Measurements from ENCODE around the gene LTC4S.
"Not testable (repeated sequence)": the region's sequence is repeated elsewhere in the genome, so short reads cannot be mapped to it uniquely, and the experiment has no call there.

Gene LTC4S, protein sequence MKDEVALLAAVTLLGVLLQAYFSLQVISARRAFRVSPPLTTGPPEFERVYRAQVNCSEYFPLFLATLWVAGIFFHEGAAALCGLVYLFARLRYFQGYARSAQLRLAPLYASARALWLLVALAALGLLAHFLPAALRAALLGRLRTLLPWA

DNA sequence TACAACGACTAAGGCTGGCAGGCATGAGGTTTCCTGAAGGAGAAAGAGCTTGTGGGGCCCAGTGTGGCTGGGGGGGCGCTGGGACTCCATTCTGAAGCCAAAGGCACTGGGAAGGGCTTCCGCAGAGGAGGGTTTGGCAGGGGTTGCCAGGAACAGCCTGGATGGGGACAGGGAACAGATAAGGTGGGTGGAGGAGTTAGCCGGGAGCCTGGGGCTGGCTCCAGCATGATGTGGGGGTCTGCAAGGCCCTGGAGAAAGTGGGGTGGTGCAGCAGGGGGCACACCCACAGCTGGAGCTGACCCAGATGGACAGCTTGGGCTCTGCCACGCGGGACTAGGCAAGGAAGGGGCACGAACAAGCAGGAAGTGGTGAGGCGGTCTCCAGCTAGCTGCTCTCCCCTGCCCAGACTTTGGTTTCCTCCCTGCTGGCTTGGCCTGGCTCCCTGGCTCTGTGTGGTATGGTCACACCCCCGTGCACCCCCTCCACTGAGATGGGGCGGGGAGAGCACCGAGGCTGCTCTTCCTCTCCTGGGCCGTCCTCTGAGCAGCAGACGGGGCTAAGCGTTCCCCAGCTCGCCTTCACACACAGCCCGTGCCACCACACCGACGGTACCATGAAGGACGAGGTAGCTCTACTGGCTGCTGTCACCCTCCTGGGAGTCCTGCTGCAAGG lies at the start of gene LTC4S:
TSS of gene LTC4S (plus strand) at position 519 of the 672 bp plus-strand sequence. CDS start at position 614, 95 bp downstream.
- DNase-seq (ENCODE audit: low read depth, low spot score) = no peak

DNA sequence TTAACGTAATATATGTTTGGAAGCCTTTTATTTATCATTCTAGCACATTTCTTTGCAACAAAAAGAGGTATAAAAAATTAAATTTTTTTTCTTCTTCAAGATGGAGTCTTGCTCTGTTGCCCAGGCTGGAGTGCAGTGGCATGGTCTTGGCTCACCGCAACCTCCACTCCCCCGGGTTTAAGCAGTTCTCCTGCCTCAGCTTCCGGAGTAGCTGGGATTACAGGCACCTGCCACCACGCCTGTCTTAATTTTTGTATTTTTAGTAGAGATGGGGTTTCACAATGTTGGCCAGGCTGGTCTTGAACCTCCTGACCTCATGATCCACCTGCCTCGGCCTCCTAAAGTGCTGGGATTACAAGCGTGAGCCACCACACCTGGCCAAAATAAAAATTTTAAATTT lies 49.7 kb upstream of the LTC4S start:
- not testable (repeated sequence) for DNase-seq (ENCODE audit: low read depth, low spot score)

- DNase-seq (ENCODE audit: low read depth, low spot score) = no peak
Observed at GRCh38 chr5:179746872-179747271, 46.9 kb upstream of the LTC4S start.

DNA sequence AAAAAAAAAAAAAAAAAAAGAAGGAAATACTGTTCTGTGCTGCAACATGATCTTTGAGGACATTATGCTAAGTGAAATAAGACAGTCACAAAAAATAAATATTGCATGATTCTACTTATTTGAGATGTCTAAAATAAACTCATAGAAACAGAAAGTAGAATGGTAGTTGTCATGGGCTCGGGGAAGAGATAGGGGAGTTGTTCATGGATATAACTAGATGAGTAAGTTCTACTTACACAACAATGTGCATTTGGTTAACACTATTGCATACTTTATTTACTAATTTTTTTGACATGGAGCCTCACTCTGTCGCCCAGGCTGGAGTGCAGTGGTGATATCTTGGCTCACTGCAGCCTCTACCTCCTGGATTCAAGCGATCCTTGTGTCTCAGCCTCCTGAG lies 46.0 kb upstream of the LTC4S start:
- DNase-seq (ENCODE audit: low read depth, low spot score) = no peak

DNA sequence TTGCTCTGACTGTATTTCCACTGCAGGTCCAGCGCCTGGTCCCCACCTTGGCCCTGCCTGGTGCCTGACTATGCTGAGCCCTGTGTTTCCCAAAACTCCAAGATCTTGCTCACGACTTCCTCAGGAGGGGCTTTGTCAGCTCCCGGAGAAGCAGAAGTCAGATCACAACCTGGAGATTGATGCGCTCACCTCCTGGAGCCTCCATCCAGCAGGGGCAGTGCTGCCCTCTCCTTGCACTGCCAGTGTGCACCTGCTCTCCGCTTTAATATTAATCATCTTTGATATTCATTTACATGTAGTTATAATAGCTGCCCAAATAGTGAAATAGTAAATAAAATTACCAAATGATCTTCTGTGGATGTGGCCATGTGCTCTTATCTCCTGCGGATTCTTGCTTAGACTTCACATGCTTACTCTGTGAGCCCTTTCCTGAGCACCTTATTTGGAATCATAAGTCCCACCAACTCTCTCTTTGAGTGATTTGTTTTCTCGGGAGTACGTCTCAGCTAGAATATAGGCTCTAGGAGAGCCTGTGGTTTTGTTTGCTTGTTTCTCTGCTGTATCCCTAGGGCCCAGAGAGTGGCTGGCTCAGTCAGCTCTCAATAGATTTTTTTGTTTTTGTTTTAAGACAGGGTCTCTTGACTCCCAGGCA lies 43.8 kb upstream of the LTC4S start:
- DNase-seq (ENCODE audit: low read depth, low spot score) = no peak

- no peak for DNase-seq (ENCODE audit: low read depth, low spot score)
Observed at GRCh38 chr5:179753971-179754370, 39.8 kb upstream of the LTC4S start.

- no peak for DNase-seq (ENCODE audit: low read depth, low spot score)
Observed at GRCh38 chr5:179755022-179755421, 38.8 kb upstream of the LTC4S start.

DNA sequence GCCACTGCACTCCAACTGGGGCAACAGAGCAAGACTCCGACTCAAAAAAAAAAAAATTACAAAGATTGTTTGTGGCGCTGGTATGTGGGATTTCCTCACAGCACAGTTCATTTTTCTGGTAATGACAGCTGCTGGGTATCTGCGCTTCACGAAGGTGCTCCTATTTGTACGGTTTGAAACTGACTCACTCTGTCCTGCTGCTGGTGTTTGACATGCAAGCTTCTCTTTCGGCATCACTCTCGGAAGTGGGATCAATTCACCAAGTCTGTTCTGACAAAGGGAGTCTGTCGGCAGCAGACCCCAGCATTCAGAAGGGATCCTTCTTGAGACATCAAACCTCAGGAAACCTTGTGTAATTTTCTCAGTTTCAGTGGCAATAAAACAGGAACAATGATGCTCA lies 34.8 kb upstream of the LTC4S start:
- no peak for DNase-seq (ENCODE audit: low read depth, low spot score)

GRCh38 chr5:179759581-179760551 lies 33.9 kb upstream of the LTC4S start:
- DNase-seq (ENCODE audit: low read depth, low spot score) = no peak

DNA sequence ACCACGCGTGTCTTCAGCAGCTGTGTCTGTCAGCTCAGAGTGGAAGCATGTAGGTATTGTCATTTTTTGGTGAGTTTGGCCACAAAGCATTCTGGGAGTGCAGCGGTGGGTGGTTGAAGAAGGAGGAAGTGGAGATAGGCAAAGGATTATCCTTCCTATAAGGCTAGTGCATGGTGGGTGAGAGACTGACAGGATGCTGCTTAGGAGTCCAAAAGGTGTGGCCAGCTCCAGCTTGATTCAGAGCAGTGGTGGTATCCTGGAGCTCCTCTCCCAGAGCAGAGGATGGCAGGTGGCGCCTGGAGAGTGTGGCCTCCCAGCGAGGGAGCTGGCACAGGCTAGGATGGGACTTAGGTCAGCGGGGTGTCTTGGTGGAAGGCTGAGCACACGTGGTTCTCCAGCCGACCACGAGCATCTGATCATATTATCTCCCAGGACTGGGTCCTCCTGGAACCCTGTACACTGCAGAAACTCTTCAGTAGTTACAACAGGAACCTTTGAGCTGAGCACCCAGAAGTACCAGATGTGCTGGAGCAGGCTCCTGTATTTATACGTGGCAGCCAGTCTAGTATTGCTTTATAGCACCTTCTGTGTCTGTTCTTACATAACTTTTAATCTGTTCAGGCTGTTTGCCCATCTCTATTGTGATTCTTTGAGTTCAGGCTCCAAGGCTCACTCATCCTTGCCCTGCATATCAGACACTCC lies 31.6 kb upstream of the LTC4S start:
- no peak for DNase-seq (ENCODE audit: low read depth, low spot score)

- DNase-seq (ENCODE audit: low read depth, low spot score) = no peak
Observed at GRCh38 chr5:179762781-179763176, 31.0 kb upstream of the LTC4S start.

DNA sequence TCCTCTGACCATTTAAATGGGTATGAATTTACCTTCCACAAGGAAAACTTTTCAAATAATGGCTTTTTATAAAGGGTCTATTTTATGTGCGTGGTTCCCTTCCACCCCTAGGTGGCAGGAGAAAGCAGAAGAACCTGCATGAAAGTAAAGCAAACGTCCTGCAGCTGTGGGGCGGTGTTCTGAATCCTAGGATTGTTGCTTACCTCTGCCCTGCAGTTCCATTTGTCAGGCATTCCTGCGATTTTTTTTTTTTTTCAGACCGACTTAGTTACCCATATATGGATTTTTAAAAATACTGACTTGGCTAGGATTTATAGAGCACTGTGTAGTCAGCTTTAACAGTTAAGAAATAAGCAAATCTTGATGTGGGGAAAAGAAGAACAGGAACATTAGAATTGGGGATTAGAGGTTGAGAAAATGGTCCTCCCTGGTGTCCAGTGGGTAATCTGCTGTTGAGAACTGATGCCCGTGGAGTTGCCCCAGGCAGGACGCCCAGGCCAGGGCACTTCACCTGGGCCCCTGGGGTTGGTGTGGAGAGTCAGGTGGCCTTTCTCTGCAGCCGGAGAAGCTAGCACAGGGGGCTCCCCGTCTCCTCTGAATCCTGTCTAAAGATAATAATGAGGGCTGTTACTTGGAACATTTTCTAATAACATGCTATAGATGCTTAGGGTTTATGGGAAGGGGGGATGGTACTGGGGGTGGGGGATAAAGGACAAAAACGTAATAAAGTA lies 30.4 kb upstream of the LTC4S start:
- DNase-seq (ENCODE audit: low read depth, low spot score) = no peak

DNA sequence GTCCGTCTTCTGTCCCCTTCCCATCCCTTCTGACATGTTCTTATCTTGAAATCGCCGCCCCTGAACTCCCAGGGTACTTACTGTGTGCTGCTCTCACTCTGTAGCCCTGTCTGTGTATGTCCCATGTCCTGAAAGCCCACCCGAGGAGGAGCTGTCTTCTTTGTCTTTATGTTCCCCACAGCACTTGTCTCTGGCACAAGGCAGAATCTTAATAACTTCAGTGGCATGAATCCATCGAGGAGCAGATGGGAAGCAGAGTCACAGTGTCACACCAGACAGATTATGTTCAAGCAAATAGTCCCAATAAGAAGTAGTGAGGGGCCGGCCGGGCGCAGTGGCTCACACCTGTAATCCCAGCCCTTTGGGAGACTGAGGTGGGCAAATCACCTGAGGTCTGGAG lies 29.7 kb upstream of the LTC4S start:
- DNase-seq (ENCODE audit: low read depth, low spot score) = no peak

DNA sequence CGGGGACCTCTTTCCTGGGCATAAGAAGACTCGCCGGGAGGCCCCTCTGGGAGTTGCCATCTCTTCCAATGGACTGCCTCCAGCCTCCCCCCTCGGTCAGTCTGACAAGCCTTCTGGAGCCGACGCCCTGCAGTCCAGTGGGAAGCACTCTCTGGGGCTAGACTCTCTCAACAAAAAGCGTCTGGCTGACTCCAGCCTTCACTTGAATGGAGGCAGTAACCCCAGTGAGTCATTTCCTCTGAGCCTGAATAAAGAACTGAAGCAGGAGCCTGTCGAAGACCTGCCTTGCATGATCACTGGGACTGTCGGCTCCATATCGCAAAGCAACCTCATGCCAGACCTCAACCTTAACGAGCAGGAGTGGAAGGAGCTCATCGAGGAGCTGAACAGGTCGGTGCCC lies 28.4 kb upstream of the LTC4S start:
- DNase-seq (ENCODE audit: low read depth, low spot score) = no peak

- no peak for DNase-seq (ENCODE audit: low read depth, low spot score)
Observed at GRCh38 chr5:179766021-179766725, 27.6 kb upstream of the LTC4S start.

GRCh38 chr5:179766726-179767455 lies 26.9 kb upstream of the LTC4S start:
- no peak for DNase-seq (ENCODE audit: low read depth, low spot score)

- no peak for DNase-seq (ENCODE audit: low read depth, low spot score)
Observed at GRCh38 chr5:179767496-179768100, 26.2 kb upstream of the LTC4S start.

- no peak for DNase-seq (ENCODE audit: low read depth, low spot score)
Observed at GRCh38 chr5:179768326-179769085, 25.3 kb upstream of the LTC4S start.
